Limb (tissue), 2 donors: Measurements from ENCODE around the gene IL10RA.

Source experiments
- DNase-seq, 2 donors: peaks; one replicate each; pipeline ENCODE4 v3.0.0-alpha.2; 2016; ENCODE audit errors: extremely low spot score in 2 of 2

Gene IL10RA

DNA sequence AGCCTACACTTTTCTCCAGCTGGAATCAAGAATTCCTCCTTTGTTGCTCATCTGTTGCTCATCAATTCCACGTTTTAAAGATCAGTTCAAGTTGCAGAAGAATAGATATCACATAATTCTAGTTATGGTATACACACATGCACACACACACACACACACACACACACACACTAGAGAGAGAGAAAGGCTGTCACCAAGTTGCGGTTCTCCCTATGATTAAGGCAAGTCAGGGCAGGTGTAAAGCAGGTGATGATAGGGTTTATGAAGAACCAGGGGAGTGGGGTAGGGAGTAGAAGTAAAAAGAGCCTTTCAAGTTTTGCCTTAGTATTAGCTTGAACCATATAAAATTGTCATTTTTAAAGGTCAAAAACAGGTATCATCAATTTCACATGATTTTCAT, 59.0 kb downstream of the IL10RA start:
- DNase-seq, result no peak

DNA sequence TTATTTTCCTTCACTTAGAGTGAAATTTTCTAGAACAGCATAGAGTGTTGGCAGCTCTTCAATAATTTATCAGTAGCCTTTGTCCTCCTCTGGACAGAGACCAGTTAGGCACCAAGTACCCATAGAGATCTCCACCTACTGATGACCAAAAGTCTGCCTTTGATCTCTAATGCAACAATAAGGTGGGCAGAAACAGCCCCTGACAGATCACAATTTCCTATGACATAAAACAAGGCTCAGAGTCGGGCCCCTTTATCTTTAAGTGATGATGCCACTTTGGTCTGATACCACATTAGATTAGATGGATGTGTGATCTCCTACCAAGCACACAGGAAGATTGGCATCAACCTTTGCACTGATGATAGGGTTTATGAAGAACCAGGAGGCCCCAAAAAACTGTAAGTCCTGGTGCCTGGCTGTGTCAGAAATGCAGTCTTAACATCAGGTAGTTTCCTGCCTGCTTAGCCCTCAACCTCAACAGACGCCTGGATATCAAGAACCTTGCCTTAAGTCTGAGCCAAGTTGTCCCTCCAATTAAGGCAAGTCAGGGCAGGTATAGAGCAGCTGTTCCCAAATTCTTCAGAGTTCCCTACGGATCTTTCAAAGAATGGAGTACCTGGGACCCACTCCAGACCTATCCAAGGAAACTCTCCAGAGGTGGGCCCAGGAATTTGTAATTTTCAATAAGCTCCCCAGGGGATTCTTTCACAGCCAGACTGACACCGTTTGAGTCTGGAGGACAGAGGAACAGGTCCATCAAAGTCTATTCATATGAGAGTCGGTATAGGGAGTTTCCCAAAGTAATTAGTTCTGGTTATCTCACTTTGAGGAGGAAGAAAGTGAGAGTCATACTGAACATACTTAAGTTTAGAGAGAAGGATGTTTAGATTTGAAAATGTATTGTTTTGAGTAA, 60.1 kb downstream of the IL10RA start:
- no peak for DNase-seq

DNA sequence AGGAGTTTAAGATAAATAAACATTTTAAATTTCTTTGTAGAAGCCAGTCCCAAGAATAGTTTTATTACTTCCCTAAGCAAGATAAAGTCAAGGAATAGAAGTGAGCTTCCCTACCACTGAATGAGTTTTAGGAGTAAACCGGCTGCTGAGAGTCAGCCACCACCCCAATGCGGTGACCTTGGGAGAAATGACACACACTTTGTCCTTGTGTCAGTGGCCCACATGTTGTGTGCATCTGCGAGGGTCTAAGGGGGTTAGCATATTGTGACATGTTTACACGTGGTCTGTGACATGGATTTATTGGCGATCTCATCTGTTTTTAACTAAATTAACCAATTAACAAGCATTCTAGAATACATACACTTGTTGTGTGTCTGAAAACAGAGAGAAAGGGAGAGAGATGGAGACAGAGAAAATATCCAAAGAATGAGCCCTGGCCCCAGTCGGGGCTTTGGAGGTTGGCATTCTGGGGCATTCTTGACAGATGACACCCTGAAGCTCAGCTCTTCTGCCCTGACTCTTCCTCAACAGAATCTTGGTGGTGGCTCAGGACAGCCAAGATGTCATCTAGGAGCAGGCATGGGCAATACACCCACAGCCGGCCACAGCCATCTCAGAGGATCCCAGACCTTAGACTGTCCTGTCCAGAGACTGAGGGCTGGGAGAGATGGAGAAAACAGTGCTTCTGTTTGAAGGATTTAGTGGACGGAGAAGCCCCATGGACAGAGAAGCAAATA, 60.9 kb downstream of the IL10RA start:
- DNase-seq, result no peak

DNA sequence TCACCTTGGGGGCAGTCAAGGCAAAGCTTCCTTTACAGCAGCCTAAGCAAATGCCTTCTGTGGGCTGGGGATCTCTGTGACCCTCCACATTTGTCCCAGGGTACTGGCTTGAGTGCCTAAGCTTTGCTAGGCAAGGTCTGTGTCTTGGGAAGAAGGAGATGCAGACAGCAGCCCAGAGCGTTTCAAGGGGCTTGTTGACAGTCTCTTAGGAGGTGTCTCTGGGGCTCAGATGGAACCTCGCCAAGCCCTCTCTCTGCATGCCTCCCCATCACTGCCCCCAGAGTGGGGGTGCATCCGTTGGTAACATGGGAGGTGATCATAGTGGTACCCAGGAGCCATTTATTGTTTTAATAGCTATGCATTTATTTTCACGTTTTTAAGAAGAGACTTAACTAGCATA, 61.6 kb downstream of the IL10RA start:
- DNase-seq, result no peak

DNA sequence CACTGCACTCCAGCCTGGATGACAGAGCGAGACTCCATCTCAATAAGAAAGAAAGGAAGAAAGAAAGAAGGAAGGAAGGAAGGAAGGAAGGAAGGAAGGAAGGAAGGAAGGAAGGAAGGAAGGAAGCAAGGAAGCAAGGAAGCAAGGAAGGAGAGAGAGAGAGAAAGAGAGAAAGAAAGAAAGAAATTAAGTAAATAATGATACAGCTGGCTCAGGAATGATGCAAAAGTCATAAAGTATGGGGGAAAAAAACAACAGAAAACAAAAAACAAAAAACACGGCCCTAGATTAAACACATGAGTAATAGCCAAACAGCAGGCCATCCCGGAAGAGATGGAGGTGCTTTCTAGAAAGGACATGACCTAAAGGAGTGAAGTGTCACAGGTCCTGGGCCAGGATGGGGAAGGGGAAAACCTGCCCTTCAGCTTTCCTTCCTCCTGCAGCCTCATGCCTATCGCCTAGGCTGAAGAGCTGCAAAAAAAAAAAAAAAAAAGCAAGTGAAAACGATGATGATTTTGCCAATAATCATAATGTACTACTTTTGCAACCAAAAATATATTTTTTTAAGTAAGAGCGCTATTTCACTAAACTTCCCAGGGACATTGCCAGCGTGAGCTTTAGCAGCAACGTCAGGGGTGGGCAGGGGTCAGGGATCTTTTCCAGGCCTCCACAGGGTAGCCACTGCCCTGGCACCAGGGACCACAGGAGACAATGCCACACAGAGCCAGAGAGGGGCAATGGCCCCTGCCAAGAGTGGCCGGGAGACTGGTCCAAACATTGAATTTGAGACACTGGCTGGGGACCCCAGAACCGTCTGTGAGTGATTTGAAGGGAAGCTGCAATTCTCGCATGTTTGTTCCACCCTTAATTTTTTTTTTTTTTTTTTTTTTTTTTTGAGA, 62.5 kb downstream of the IL10RA start:
- no peak for DNase-seq

DNA sequence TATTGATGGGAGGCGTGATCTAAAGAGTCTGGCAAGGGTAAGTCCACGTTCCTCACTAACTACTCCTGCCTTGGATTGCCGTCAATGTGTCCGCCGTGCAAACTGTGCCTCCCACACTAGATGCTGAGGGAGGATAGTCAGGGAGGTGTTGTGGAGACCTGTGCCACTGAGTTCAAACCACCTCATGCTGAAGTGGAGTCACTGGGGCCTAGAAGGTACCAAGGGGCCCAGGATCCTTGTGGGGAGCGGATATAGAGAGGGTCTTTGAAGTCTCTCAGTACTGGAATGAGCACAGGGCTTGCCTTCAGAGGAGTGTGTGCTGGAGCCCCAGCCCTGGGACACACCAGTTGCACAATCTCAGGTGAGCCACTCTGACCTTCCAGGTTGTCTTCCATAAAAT, 63.6 kb downstream of the IL10RA start:
- DNase-seq, result no peak

DNA sequence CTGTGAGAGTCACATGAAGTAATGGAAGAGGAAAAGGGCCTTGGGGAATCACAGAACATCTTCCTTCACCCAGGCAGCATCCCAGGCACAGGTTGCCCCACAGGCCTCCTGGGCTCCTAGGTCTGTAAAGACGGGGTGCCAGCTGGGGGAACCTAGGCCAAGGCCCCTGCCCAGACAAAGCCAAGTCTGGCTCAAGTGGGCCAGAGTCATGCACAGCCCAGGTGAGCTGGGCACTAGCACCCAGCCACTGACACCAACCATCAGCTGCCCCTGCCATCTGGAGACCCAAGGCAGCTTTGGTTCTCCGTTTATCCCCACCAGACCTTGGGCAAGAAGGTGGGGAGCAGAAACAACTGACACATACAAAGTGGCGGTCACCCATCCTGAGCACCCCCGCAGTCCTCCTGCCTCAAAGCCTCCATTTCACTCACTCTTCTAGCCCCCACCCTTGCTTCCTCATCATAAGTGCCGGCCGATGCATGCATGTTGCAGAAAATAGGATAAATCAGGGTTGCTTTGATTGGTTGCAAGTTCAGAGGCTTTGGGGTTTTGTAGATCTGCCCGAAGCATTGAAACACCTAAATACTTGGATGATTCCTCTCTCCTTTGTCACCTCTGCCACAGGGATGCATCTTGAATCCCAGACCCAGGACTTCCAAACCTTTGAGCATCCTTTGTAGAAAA, 64.2 kb downstream of the IL10RA start:
- no peak for DNase-seq
